Liver (tissue), 9 donors: ENCODE measurements around the gene DVL1. TPM values are rescaled to one million over a fixed set of nuclear protein-coding genes. Genes with fewer than 3 reads are reported as not detected.

Source experiments
- DNase-seq: peaks from one replicate; pipeline ENCODE4 v3.0.0-alpha.2; 2017; ENCODE audit warnings: low spot score
- H3K27ac ChIP-seq, 2 donors: one replicate each; pipeline ENCODE4 v1.7.0; 2013; ENCODE audit warnings: inconsistent platforms in 2 of 2, low read length in 2 of 2, control low read depth in 1 of 2, low read depth in 1 of 2, mild to moderate bottlenecking in 1 of 2
- H3K27me3 ChIP-seq, 4 donors: one replicate each; pipeline versions ENCODE4 v1.6.1 to v1.7.0; 2013; ENCODE audit warnings: low read length in 3 of 4, inconsistent platforms in 1 of 4, mild to moderate bottlenecking in 1 of 4, moderate library complexity in 1 of 4; ENCODE audit not compliant: control insufficient read depth in 4 of 4, insufficient read depth in 4 of 4
- H3K36me3 ChIP-seq, 4 donors: one replicate each; pipeline versions ENCODE4 v1.6.1 to v1.7.0; 2013; ENCODE audit warnings: low read length in 3 of 4, mild to moderate bottlenecking in 3 of 4, low read depth in 1 of 4, moderate library complexity in 1 of 4; ENCODE audit not compliant: control insufficient read depth in 4 of 4, insufficient read depth in 3 of 4
- H3K4me1 ChIP-seq, 4 donors: one replicate each; pipeline versions ENCODE4 v1.6.1 to v1.7.0; 2013; ENCODE audit warnings: low read length in 3 of 4, mild to moderate bottlenecking in 3 of 4, moderate library complexity in 1 of 4; ENCODE audit not compliant: control insufficient read depth in 4 of 4, insufficient read depth in 4 of 4
- H3K4me3 ChIP-seq, 3 donors: one replicate each; pipeline versions ENCODE4 v1.6.1 to v1.7.0; 2013; ENCODE audit warnings: low read length in 3 of 3, control low read depth in 1 of 3, low read depth in 1 of 3, mild to moderate bottlenecking in 1 of 3
- H3K9ac ChIP-seq, 2 donors: one replicate each; pipeline ENCODE4 v1.7.0; 2013; ENCODE audit warnings: low read length in 2 of 2, mild to moderate bottlenecking in 2 of 2, moderate library complexity in 2 of 2, control low read depth in 1 of 2, low read depth in 1 of 2
- H3K9me3 ChIP-seq, 4 donors: one replicate each; pipeline versions ENCODE4 v1.6.1 to v1.7.0; 2013; ENCODE audit warnings: low read length in 3 of 4; ENCODE audit not compliant: control insufficient read depth in 4 of 4
- EGR1 ChIP-seq, 2 donors: IDR thresholded peaks; 2 replicates each; pipeline ENCODE4 v1.6.1; 2016 to 2018; ENCODE audit warnings: antibody characterized with exemption in 2 of 2, low read depth in 2 of 2
- FOXA1 ChIP-seq: IDR thresholded peaks from 2 replicates; pipeline ENCODE4 v1.6.1; 2016; ENCODE audit warnings: antibody characterized with exemption
- GABPA ChIP-seq, 2 donors: IDR thresholded peaks in 1 of 2; conservative IDR thresholded peaks in 1 of 2; 2 replicates each; pipeline ENCODE4 v1.6.1; 2016; ENCODE audit warnings: antibody characterized with exemption in 2 of 2, mild to moderate bottlenecking in 1 of 2, moderate library complexity in 1 of 2
- HNF4A ChIP-seq, 2 donors: conservative IDR thresholded peaks; 2 replicates each; pipeline ENCODE4 v1.6.1; 2016; ENCODE audit warnings: antibody characterized with exemption in 2 of 2, mild to moderate bottlenecking in 2 of 2
- RAD21 ChIP-seq, 2 donors: IDR thresholded peaks; 2 replicates each; pipeline ENCODE4 v1.6.1; 2016; ENCODE audit warnings: antibody characterized with exemption in 2 of 2, mild to moderate bottlenecking in 2 of 2
- SP1 ChIP-seq: IDR thresholded peaks from 2 replicates; pipeline ENCODE4 v1.6.1; 2018; ENCODE audit warnings: antibody characterized with exemption, mild to moderate bottlenecking
- TAF1 ChIP-seq: conservative IDR thresholded peaks from 2 replicates; pipeline ENCODE4 v1.6.1; 2016; ENCODE audit warnings: antibody characterized with exemption, mild to moderate bottlenecking
- YY1 ChIP-seq: IDR thresholded peaks from 2 replicates; pipeline ENCODE4 v1.6.1; 2016; ENCODE audit warnings: antibody characterized with exemption, mild to moderate bottlenecking
- WGBS: extraction: QIAGEN DNeasy Blood & Tissue Kit; methylation state at CpG from one replicate; pipeline ENCODE4 v1.1.7; 2013; 5-methylcytosine and 5-hydroxymethylcytosine counted together
- polyA plus RNA-seq, 2 donors: library from polyadenylated mRNA; stranded (reverse) in 1 of 2; unstranded in 1 of 2; fragments of 200-250 nt in 1 of 2; fragments of >200 nt in 1 of 2; fragmentation: Nextera tagmentation in 1 of 2; extraction: Ambion mirVana in 1 of 2; gene quantifications; one replicate each; pipeline versions ENCODE4 v1.2.1 to v1.2.3, GENCODE V29; 2013 to 2015
- total RNA-seq, 2 donors: library from RNA; depleted of rRNA; stranded (reverse); fragments of >200 nt; gene quantifications; one replicate each; pipeline ENCODE4 v1.2.3, GENCODE V29; 2014
- TF ChIP-seq, protein P1 (sequence below): fragments of 150-350 bp; IDR thresholded peaks from 2 replicates; pipeline ENCODE4 v1.5.1; 2017; ENCODE audit warnings: improper control_type of control experiment, low read depth, low read length; ENCODE audit not compliant: missing input control
- TF ChIP-seq, protein P2 (sequence below): IDR thresholded peaks from 2 replicates; pipeline ENCODE4 v1.6.1; 2016; ENCODE audit warnings: antibody characterized with exemption, mild to moderate bottlenecking
- TF ChIP-seq, protein P3 (sequence below): IDR thresholded peaks from 2 replicates; pipeline ENCODE4 v1.6.1; 2016; ENCODE audit warnings: antibody characterized with exemption
- donor health status: healthy.
- donor health status: healthy.
- donor health status: healthy.
- donor health status: healthy.
- donor health status: healthy.

Gene DVL1
- total and polyA plus RNA-seq, 4 donors = 5.7 to 41.2 (median 24.8) TPM

DNA sequence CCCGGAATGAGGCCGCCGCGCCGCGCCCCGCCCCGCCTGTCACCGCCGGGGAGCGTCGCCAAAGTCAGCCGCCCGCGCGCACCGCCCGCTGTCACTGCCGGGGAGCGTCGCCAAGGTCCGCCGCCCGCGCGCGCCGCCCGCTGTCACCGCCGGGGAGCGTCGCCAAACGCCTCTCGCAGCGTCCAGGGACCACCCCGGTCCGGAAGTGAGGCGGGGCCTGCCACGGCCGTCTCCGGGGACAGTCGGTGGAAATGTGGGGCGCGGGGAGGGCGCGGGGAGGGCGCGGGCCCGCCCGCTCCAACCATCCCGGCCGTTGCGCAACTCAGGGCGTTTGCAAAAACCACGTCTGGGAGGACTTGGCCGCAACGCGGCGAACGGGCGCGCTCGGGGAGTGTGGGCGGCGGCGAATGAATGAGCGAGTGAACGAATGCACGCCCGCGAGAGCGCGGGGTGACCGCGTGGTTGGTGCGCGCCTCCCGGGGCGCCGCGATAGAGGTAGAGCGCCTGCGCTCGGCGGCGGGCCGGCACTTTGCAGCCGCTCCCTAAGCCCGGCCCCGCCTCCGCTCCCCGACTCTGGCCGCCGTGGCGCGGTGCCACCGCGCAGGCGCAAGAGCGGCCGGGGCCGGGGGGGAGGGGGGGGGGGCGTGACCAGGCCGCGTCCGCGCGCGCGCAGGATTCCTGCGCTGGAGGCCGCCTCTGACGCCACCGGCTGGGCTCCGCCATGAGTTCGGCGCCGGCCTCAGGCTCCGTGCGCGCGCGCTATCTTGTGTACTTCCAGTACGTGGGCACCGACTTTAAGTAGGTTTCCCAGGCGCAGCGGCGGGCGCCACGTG is 41.1 kb downstream of the DVL1 start, which contains the start of the genes ACAP3 and PUSL1:
ACAP3 (minus strand) TSS at position 8 of the 833 bp plus-strand sequence. CDS start 115 bp downstream, outside the sequence.
PUSL1 (plus strand) TSS at position 675 of the 833 bp plus-strand sequence; CDS start at position 722, 47 bp downstream.
- TF ChIP-seq RAD21 (IDR thresholded peaks at IDR 0.05) (no peak), SP1 (peak; percentile 42), YY1 (peak; percentile 31), GABPA (IDR thresholded peaks at IDR 0.05 in 1 of 2, conservative IDR thresholded peaks at IDR 0.05 in 1 of 2) (peak in 1 of 2 donors; percentile 48)
- TF ChIP-seq, protein P1, sequence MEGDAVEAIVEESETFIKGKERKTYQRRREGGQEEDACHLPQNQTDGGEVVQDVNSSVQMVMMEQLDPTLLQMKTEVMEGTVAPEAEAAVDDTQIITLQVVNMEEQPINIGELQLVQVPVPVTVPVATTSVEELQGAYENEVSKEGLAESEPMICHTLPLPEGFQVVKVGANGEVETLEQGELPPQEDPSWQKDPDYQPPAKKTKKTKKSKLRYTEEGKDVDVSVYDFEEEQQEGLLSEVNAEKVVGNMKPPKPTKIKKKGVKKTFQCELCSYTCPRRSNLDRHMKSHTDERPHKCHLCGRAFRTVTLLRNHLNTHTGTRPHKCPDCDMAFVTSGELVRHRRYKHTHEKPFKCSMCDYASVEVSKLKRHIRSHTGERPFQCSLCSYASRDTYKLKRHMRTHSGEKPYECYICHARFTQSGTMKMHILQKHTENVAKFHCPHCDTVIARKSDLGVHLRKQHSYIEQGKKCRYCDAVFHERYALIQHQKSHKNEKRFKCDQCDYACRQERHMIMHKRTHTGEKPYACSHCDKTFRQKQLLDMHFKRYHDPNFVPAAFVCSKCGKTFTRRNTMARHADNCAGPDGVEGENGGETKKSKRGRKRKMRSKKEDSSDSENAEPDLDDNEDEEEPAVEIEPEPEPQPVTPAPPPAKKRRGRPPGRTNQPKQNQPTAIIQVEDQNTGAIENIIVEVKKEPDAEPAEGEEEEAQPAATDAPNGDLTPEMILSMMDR = peak; percentile 9
- no peaks in the 10 kb centered on the region for H3K27me3 ChIP-seq
- peak within 1 kb of the TSS; percentile 77 to 86 (median 78) for H3K4me3 ChIP-seq
- H3K9ac ChIP-seq = peak within 1 kb of the TSS in 1 of 2 donors; percentile 71
- H3K4me1 ChIP-seq = peaks cover 18 to 44% (median 34%) of the 10 kb centered on the region in 4 donors
- peak; percentile 91 for DNase-seq
- H3K36me3 ChIP-seq = peaks cover 0 to 20% (median 6%) of the 10 kb centered on the region in 4 donors
- H3K27ac ChIP-seq = peak within 1 kb of the TSS; percentile 93 to 95
- WGBS = under 1% methylated on average over 130 of the region's 131 CpGs
- H3K9me3 ChIP-seq = no peaks in the 10 kb centered on the region

DNA sequence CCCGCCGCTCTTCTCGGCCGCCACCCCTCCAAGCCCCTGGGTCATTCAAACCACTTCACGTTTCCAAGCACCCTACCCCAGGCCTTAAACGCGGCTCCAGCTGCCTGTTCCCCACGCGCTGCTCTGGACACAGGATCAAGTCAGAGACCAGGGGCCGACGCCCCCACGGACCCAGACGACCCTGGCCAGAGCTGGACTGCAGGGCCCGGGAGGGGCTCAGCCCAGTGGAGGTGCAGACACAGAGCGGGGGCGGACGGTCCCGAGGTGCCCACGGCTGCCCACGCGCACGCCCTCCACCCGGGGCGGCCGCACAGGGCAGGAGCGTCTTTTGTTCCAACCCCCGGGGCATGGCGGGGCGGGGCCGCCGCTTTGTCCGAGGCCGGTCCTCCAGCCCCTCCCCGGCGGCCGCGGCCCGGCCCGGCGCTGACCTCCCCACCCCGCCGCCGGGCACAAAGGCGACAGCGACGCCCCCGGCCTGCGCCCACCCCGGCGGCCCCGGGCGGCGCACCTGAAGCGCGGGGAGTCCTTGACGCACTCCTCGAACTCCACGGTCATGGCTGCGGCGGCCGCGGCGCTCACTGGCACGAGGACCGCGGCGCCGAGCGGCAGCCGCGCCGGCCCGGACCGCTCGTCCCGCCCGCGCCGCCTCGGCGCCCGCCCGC is 41.8 kb downstream of the DVL1 start:
- Histone ChIP-seq H3K9ac (no peak overlapping the region), H3K9me3 (no peaks in the 10 kb centered on the region), H3K27me3 (no peaks in the 10 kb centered on the region), H3K4me3 (peak overlapping the region; percentile 76 to 86 (median 77)), H3K36me3 (peaks cover 0 to 13% (median 3%) of the 10 kb centered on the region in 4 donors), H3K27ac (peak overlapping the region; percentile 57 to 95), H3K4me1 (peaks cover 18 to 44% (median 34%) of the 10 kb centered on the region in 4 donors)
- TF ChIP-seq HNF4A (conservative IDR thresholded peaks at IDR 0.05) = no peak
- TF ChIP-seq TAF1 = no peak
- TF ChIP-seq, protein P2, sequence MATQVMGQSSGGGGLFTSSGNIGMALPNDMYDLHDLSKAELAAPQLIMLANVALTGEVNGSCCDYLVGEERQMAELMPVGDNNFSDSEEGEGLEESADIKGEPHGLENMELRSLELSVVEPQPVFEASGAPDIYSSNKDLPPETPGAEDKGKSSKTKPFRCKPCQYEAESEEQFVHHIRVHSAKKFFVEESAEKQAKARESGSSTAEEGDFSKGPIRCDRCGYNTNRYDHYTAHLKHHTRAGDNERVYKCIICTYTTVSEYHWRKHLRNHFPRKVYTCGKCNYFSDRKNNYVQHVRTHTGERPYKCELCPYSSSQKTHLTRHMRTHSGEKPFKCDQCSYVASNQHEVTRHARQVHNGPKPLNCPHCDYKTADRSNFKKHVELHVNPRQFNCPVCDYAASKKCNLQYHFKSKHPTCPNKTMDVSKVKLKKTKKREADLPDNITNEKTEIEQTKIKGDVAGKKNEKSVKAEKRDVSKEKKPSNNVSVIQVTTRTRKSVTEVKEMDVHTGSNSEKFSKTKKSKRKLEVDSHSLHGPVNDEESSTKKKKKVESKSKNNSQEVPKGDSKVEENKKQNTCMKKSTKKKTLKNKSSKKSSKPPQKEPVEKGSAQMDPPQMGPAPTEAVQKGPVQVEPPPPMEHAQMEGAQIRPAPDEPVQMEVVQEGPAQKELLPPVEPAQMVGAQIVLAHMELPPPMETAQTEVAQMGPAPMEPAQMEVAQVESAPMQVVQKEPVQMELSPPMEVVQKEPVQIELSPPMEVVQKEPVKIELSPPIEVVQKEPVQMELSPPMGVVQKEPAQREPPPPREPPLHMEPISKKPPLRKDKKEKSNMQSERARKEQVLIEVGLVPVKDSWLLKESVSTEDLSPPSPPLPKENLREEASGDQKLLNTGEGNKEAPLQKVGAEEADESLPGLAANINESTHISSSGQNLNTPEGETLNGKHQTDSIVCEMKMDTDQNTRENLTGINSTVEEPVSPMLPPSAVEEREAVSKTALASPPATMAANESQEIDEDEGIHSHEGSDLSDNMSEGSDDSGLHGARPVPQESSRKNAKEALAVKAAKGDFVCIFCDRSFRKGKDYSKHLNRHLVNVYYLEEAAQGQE = no peak
- no peak for TF ChIP-seq GABPA (IDR thresholded peaks at IDR 0.05 in 1 of 2, conservative IDR thresholded peaks at IDR 0.05 in 1 of 2)
- no peak for TF ChIP-seq EGR1 (IDR thresholded peaks at IDR 0.05; ENCODE audit: low read depth in 2 of 2)
- no peak for TF ChIP-seq RAD21 (IDR thresholded peaks at IDR 0.05)
- TF ChIP-seq FOXA1 = no peak
- TF ChIP-seq, protein P3, sequence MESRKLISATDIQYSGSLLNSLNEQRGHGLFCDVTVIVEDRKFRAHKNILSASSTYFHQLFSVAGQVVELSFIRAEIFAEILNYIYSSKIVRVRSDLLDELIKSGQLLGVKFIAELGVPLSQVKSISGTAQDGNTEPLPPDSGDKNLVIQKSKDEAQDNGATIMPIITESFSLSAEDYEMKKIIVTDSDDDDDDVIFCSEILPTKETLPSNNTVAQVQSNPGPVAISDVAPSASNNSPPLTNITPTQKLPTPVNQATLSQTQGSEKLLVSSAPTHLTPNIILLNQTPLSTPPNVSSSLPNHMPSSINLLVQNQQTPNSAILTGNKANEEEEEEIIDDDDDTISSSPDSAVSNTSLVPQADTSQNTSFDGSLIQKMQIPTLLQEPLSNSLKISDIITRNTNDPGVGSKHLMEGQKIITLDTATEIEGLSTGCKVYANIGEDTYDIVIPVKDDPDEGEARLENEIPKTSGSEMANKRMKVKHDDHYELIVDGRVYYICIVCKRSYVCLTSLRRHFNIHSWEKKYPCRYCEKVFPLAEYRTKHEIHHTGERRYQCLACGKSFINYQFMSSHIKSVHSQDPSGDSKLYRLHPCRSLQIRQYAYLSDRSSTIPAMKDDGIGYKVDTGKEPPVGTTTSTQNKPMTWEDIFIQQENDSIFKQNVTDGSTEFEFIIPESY = no peak
- DNase-seq = no peak
- WGBS = under 1% methylated on average over 83 of the region's 83 CpGs
